ENCODE data around the gene AGMO. TPM values are rescaled to one million over a fixed set of nuclear protein-coding genes. Genes with fewer than 3 reads are reported as not detected.
A peak's percentile ranks its signal among the peaks of the same experiment; 100 is the strongest.

The AGMO gene
- total and polyA plus RNA-seq, 12 donors, result 0.12 to 0.70 (median 0.40) TPM

DNA sequence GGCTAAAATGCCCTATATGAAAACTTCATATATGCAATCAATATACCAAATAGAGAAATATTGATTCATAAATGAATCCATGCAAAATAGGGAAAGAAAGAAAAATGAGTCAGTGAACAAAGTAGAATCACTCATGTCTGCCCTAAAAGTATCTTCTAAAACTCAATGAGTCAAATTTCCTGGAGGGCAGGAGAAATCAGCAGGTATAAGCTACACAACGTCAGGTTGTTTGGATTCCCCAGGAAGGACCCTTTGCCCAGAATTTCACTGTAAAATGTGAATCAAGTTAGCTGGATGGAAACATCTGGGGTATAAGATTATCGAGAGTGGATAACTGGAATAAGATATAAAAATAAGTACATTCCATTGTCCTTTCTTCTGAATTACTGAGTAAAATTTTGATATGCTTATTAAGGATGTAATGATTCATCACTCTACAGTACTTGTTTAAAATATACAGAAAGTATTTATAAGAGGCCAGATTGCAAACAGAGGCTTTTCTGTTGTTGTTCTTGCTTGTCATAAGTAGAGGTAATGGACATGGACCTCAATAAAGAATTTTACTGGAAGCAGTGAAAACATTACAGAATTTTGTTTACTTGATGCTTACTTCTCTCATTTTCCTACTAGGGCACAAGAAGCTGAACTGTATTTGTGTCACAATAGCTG, 99.0 kb downstream of the AGMO start:
- H3K4me3 ChIP-seq, result no peak overlapping the region
- WGBS, 2 donors, result 77 to 87% methylated on average over 2 of the region's 2 CpGs
- no peak for ATAC-seq
- no peaks in the 10 kb centered on the region for H3K27me3 ChIP-seq
- no peak for DNase-seq
- no peaks in the 10 kb centered on the region for H3K9me3 ChIP-seq
- TF ChIP-seq, protein P1, sequence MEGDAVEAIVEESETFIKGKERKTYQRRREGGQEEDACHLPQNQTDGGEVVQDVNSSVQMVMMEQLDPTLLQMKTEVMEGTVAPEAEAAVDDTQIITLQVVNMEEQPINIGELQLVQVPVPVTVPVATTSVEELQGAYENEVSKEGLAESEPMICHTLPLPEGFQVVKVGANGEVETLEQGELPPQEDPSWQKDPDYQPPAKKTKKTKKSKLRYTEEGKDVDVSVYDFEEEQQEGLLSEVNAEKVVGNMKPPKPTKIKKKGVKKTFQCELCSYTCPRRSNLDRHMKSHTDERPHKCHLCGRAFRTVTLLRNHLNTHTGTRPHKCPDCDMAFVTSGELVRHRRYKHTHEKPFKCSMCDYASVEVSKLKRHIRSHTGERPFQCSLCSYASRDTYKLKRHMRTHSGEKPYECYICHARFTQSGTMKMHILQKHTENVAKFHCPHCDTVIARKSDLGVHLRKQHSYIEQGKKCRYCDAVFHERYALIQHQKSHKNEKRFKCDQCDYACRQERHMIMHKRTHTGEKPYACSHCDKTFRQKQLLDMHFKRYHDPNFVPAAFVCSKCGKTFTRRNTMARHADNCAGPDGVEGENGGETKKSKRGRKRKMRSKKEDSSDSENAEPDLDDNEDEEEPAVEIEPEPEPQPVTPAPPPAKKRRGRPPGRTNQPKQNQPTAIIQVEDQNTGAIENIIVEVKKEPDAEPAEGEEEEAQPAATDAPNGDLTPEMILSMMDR (IDR thresholded peaks at IDR 0.05), result no peak
- no peaks in the 10 kb centered on the region for H3K36me3 ChIP-seq
- intact Hi-C loops (cut with DNase I), result loop anchor here in 1 of 10 donors (5.0 kb wide), 1 partner anchor 224 kb away; the partner anchor contains the start of gene MEOX2
- H3K27ac ChIP-seq, result peak overlapping the region in 9 of 10 donors; percentile 4 to 80 (median 61)
- H3K4me1 ChIP-seq, result peaks cover 2 to 59% (median 24%) of the 10 kb centered on the region in 9 donors

DNA sequence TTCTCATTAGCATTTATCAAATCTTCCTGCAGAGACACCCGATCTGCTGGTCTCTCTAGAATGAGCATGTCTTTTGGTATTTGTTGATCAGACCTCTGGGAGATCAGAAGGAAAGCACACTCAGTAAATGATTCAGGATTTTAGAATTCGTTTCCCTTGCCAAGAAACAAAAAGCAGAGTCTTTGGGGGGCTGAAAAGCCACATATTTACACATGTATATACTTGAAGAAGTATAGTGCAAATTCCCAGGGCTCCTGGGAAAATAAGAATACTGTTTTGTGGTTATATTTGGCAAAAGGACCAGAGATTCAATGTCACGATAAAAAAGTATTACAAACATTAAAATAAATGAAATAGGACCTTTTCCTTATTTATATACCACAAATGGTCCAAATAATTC, 100.2 kb downstream of the AGMO start:
- intact Hi-C loops (cut with DNase I), result loop anchor here in 1 of 10 donors (5.0 kb wide), 1 partner anchor 226 kb away; the partner anchor contains the start of gene MEOX2
- H3K9me3 ChIP-seq, result no peaks in the 10 kb centered on the region
- no peak overlapping the region for H3K4me3 ChIP-seq
- H3K27me3 ChIP-seq, result no peaks in the 10 kb centered on the region
- no peak for DNase-seq
- TF ChIP-seq, protein P1 (IDR thresholded peaks at IDR 0.05), result no peak
- peak in 1 of 8 donors; percentile 62 for ATAC-seq
- WGBS, 2 donors, result 50 to 64% methylated on average over 3 of the region's 3 CpGs
- H3K4me1 ChIP-seq, result peaks cover 2 to 70% (median 27%) of the 10 kb centered on the region in 9 donors
- peak overlapping the region in 7 of 10 donors; percentile 25 to 80 (median 50) for H3K27ac ChIP-seq
- no peaks in the 10 kb centered on the region for H3K36me3 ChIP-seq

DNA sequence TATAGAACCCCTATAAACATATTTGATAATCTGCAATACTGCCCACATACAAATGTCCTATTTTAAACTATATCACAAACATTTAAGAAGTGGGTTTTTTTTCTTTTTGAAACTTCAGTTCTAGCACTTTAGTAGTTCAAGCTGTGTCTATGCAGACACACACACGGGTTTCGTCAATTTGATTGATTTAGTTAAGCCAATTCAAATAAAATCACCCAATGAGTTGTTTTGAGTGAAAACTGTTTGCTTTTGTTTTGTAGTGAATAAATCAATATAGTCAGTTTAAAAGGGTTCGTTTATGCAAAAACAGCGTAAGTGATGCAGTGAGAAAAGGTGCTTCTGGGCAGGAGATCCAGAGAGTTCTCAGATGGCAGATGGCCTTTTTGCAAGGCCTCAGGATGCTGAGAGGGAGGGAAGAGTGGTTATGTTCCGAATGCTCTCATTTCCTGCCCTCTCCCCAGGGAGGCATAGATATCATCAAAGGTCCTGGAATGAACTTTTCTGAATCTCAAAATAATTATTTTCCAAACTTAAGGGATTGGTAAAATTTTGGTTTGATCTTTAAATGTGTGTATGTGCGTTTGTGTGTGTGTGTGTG, 102.7 kb downstream of the AGMO start:
- peak overlapping the region in 8 of 10 donors; percentile 20 to 69 (median 58) for H3K27ac ChIP-seq
- peak in 7 of 8 donors; percentile 68 to 86 (median 81) for ATAC-seq
- H3K4me3 ChIP-seq, result no peak overlapping the region
- H3K9me3 ChIP-seq, result no peaks in the 10 kb centered on the region
- intact Hi-C loops (cut with DNase I), result no loop called here
- H3K4me1 ChIP-seq, result peaks cover 2 to 64% (median 27%) of the 10 kb centered on the region in 9 donors
- H3K27me3 ChIP-seq, result no peaks in the 10 kb centered on the region
- no peaks in the 10 kb centered on the region for H3K36me3 ChIP-seq
- 46 to 58% methylated on average over 6 of the region's 6 CpGs for WGBS, 2 donors
- TF ChIP-seq, protein P1 (IDR thresholded peaks at IDR 0.05), result no peak
- DNase-seq, result peak in 1 of 2 donors; percentile 56

GRCh38 chr7:15457990-15458955, 103.5 kb downstream of the AGMO start:
- no peaks in the 10 kb centered on the region for H3K36me3 ChIP-seq
- ATAC-seq (peak in 5 of 8 donors; percentile 64 to 75 (median 68)), DNase-seq (no peak)
- no peak overlapping the region for H3K4me3 ChIP-seq
- no peaks in the 10 kb centered on the region for H3K9me3 ChIP-seq
- TF ChIP-seq, protein P1 (IDR thresholded peaks at IDR 0.05), result peak in 2 of 9 donors; percentile 15 to 18
- intact Hi-C loops (cut with DNase I), result no loop called here
- 66 to 73% methylated on average over 3 of the region's 3 CpGs for WGBS, 2 donors
- no peaks in the 10 kb centered on the region for H3K27me3 ChIP-seq
- H3K4me1 ChIP-seq, result peaks cover 2 to 55% (median 23%) of the 10 kb centered on the region in 9 donors
- peak overlapping the region in 8 of 10 donors; percentile 20 to 69 (median 58) for H3K27ac ChIP-seq

Measured in heart right ventricle (tissue), 16 donors.